Measurements from ENCODE around the gene AIG1. TPM values are rescaled to one million over a fixed set of nuclear protein-coding genes. Genes with fewer than 3 reads are reported as not detected.
A peak's percentile ranks its signal among the peaks of the same experiment; 100 is the strongest.

AIG1 gene
- total RNA-seq, 1 donor from 2014 or later = 37.1 TPM

- Mint-ChIP-seq H3K27ac (no peak overlapping the region), H3K4me3 (no peak overlapping the region), H3K27me3 (ENCODE audit: insufficient read depth, low read depth) (no peaks in the 10 kb centered on the region), H3K9me3 (no peaks in the 10 kb centered on the region), H3K4me1 (no peaks in the 10 kb centered on the region), H3K36me3 (peaks cover 2% of the 10 kb centered on the region)
- no peak overlapping the region for H3K4me3 ChIP-seq
- DNase-seq (ENCODE audit: low spot score) = no peak
- no peaks in the 10 kb centered on the region for H3K27me3 ChIP-seq
- H3K9me3 ChIP-seq (ENCODE audit: low read depth) = no peaks in the 10 kb centered on the region
- no peak overlapping the region for H2AFZ ChIP-seq (replicated peaks)
- H3K36me3 ChIP-seq = no peaks in the 10 kb centered on the region
- TF ChIP-seq EZH2 (IDR thresholded peaks at IDR 0.05) (no peak), EZH2phosphoT487 (IDR thresholded peaks at IDR 0.05) (no peak)
- no peaks in the 10 kb centered on the region for H4K20me1 ChIP-seq (ENCODE audit: low read depth)
- no peaks in the 10 kb centered on the region for H3K79me2 ChIP-seq (ENCODE audit: low read depth)
- H3K4me1 ChIP-seq = peaks cover 7% of the 10 kb centered on the region
- peak overlapping the region; percentile 46 for H3K27ac ChIP-seq
- H3K9ac ChIP-seq = no peak overlapping the region
- H3F3A ChIP-seq (ENCODE audit: low read depth) = peaks cover 5% of the 10 kb centered on the region
- no peak overlapping the region for H3K4me2 ChIP-seq
Measured at GRCh38 chr6:143288923-143289322, 228.2 kb downstream of the AIG1 start.

- H3K27me3 ChIP-seq = no peaks in the 10 kb centered on the region
- peaks cover 7% of the 10 kb centered on the region for H3K4me1 ChIP-seq
- no peak overlapping the region for H2AFZ ChIP-seq (replicated peaks)
- Mint-ChIP-seq H3K27ac (no peak overlapping the region), H3K27me3 (ENCODE audit: insufficient read depth, low read depth) (no peaks in the 10 kb centered on the region), H3K4me3 (no peak overlapping the region), H3K36me3 (no peaks in the 10 kb centered on the region), H3K4me1 (no peaks in the 10 kb centered on the region), H3K9me3 (no peaks in the 10 kb centered on the region)
- TF ChIP-seq EZH2phosphoT487 (IDR thresholded peaks at IDR 0.05) = no peak
- no peak for TF ChIP-seq CTCF (IDR thresholded peaks at IDR 0.05)
- TF ChIP-seq EZH2 (IDR thresholded peaks at IDR 0.05) = no peak
- H3K79me2 ChIP-seq (ENCODE audit: low read depth) = no peaks in the 10 kb centered on the region
- no peaks in the 10 kb centered on the region for H3K9me3 ChIP-seq (ENCODE audit: low read depth)
- no peak overlapping the region for H3K27ac ChIP-seq
- H3K9ac ChIP-seq = no peak overlapping the region
- DNase-seq (ENCODE audit: low spot score) = no peak
- H3K4me3 ChIP-seq = no peak overlapping the region
- H4K20me1 ChIP-seq (ENCODE audit: low read depth) = no peaks in the 10 kb centered on the region
- H3K36me3 ChIP-seq = no peaks in the 10 kb centered on the region
- H3K4me2 ChIP-seq = no peak overlapping the region
- peaks cover 5% of the 10 kb centered on the region for H3F3A ChIP-seq (ENCODE audit: low read depth)
Measured at GRCh38 chr6:143290206-143290605, 229.5 kb downstream of the AIG1 start.

GRCh38 chr6:143293523-143293922 is 232.8 kb downstream of the AIG1 start:
- no peak overlapping the region for H3K4me3 Mint-ChIP-seq
- no peak overlapping the region for H3K27ac Mint-ChIP-seq
- H3K4me1 ChIP-seq = peaks cover 4% of the 10 kb centered on the region
- no peaks in the 10 kb centered on the region for H3K36me3 ChIP-seq
- H3K4me3 ChIP-seq = no peak overlapping the region
- H3K79me2 ChIP-seq (ENCODE audit: low read depth) = no peaks in the 10 kb centered on the region
- no peak overlapping the region for H3K4me2 ChIP-seq
- H4K20me1 ChIP-seq (ENCODE audit: low read depth) = no peaks in the 10 kb centered on the region
- DNase-seq (ENCODE audit: low spot score) = no peak
- no peak overlapping the region for H3K27ac ChIP-seq
- no peaks in the 10 kb centered on the region for H3K4me1 Mint-ChIP-seq
- no peak overlapping the region for H2AFZ ChIP-seq (replicated peaks)
- no peaks in the 10 kb centered on the region for H3K36me3 Mint-ChIP-seq
- peaks cover 3% of the 10 kb centered on the region for H3F3A ChIP-seq (ENCODE audit: low read depth)
- TF ChIP-seq EZH2phosphoT487 (IDR thresholded peaks at IDR 0.05) = no peak
- TF ChIP-seq EZH2 (IDR thresholded peaks at IDR 0.05) = no peak
- TF ChIP-seq CTCF (IDR thresholded peaks at IDR 0.05) = no peak
- H3K27me3 ChIP-seq = no peaks in the 10 kb centered on the region
- peaks cover 3% of the 10 kb centered on the region for H3K27me3 Mint-ChIP-seq (ENCODE audit: insufficient read depth, low read depth)
- no peak overlapping the region for H3K9ac ChIP-seq
- H3K9me3 Mint-ChIP-seq = no peaks in the 10 kb centered on the region
- no peaks in the 10 kb centered on the region for H3K9me3 ChIP-seq (ENCODE audit: low read depth)

DNA sequence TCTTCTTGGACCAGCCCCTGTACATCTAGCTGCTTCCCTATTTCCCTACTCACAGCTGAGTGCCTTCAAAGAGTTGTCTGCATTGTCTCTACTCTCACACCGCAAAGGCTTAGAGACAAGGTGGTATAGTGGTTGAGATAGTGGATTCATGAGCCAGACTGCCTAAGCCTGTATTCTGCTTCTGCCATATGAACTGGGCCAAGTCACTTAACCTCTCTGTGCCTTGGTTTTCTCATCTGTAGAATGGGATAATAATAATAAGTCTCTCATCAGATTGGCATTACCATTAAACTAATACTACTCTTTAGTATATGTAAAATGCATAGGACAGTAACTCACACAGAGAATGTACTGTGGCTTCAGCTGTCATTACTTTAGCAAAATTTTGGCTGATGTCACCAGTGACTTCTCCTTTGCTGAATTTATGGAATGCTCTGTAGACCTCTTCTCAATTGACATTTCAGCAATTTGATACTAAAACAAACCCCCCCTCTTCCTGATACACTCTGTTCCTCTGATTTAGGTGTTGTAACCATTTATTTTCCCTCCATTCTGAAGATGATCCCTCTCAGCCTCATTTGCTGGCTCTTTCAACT is 233.7 kb downstream of the AIG1 start:
- H3K9ac ChIP-seq = no peak overlapping the region
- no peak overlapping the region for H2AFZ ChIP-seq (replicated peaks)
- H3K27ac ChIP-seq = no peak overlapping the region
- no peaks in the 10 kb centered on the region for H3K36me3 ChIP-seq
- DNase-seq (ENCODE audit: low spot score) = no peak
- Mint-ChIP-seq H3K4me3 (no peak overlapping the region), H3K27me3 (ENCODE audit: insufficient read depth, low read depth) (peaks cover 3% of the 10 kb centered on the region), H3K4me1 (no peaks in the 10 kb centered on the region), H3K36me3 (no peaks in the 10 kb centered on the region), H3K9me3 (no peaks in the 10 kb centered on the region), H3K27ac (no peak overlapping the region)
- H3K79me2 ChIP-seq (ENCODE audit: low read depth) = no peaks in the 10 kb centered on the region
- H3K27me3 ChIP-seq = no peaks in the 10 kb centered on the region
- no peaks in the 10 kb centered on the region for H4K20me1 ChIP-seq (ENCODE audit: low read depth)
- H3K4me2 ChIP-seq = no peak overlapping the region
- H3K9me3 ChIP-seq (ENCODE audit: low read depth) = no peaks in the 10 kb centered on the region
- H3K4me3 ChIP-seq = no peak overlapping the region
- no peaks in the 10 kb centered on the region for H3F3A ChIP-seq (ENCODE audit: low read depth)
- TF ChIP-seq EZH2 (IDR thresholded peaks at IDR 0.05) = no peak
- no peak for TF ChIP-seq EZH2phosphoT487 (IDR thresholded peaks at IDR 0.05)
- no peak for TF ChIP-seq CTCF (IDR thresholded peaks at IDR 0.05)
- no peaks in the 10 kb centered on the region for H3K4me1 ChIP-seq
